Astrocyte of the cerebellum (primary cell): ENCODE data around the gene DDX1.

Experiments
- DNase-seq: peaks from one replicate; pipeline ENCODE4 v3.0.0-alpha.2; 2011; ENCODE audit warnings: low read depth
- H3K4me3 ChIP-seq: 2 replicates; pipeline ENCODE4 v1.5.1; 2011; ENCODE audit warnings: mild to moderate bottlenecking, low read depth, low read length, moderate library complexity
- in situ Hi-C: cut with HindIII; loops from 2 replicates; pipeline ENCODE4 v1.10.0; 2017; ENCODE audit warnings: low sequenced_read_pairs
- TF ChIP-seq, protein P1 (sequence below): IDR thresholded peaks from 2 replicates; pipeline ENCODE4 v1.5.1; 2012; ENCODE audit warnings: low read length, low read depth, moderate library complexity, mild to moderate bottlenecking; ENCODE audit errors: missing control alignments

DDX1 gene

GRCh38 chr2:15634846-15635490, 43.3 kb downstream of the DDX1 start:
- TF ChIP-seq, protein P1, sequence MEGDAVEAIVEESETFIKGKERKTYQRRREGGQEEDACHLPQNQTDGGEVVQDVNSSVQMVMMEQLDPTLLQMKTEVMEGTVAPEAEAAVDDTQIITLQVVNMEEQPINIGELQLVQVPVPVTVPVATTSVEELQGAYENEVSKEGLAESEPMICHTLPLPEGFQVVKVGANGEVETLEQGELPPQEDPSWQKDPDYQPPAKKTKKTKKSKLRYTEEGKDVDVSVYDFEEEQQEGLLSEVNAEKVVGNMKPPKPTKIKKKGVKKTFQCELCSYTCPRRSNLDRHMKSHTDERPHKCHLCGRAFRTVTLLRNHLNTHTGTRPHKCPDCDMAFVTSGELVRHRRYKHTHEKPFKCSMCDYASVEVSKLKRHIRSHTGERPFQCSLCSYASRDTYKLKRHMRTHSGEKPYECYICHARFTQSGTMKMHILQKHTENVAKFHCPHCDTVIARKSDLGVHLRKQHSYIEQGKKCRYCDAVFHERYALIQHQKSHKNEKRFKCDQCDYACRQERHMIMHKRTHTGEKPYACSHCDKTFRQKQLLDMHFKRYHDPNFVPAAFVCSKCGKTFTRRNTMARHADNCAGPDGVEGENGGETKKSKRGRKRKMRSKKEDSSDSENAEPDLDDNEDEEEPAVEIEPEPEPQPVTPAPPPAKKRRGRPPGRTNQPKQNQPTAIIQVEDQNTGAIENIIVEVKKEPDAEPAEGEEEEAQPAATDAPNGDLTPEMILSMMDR = no peak
- no peak for DNase-seq
- in situ Hi-C loops = no loop called here
- no peak overlapping the region for H3K4me3 ChIP-seq

GRCh38 chr2:15636972-15637785, 45.5 kb downstream of the DDX1 start:
- peak; percentile 49 for DNase-seq
- in situ Hi-C loops = no loop called here
- H3K4me3 ChIP-seq = no peak overlapping the region
- TF ChIP-seq, protein P1 = peak; percentile 80

DNA sequence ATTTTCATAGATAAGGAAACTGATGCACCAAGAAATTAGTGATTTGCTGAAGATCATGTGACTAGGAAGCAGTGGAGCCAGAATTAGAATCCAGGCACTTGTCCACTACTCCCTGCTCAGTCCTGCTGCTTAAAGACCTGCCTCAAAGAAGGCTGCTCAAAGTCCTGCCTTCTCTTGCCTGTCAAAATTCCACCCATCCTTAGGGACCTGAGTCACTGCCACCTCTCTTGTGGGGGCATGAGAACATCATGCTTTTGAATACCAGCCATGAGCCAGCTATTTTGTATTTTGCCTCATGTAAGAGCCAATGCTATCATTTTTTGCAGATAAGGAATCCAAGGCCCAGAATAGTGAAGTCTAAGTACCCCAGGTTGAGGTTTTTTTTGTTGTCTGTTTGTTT, 47.1 kb downstream of the DDX1 start:
- in situ Hi-C loops = no loop called here
- no peak overlapping the region for H3K4me3 ChIP-seq
- TF ChIP-seq, protein P1 = no peak
- DNase-seq = no peak

DNA sequence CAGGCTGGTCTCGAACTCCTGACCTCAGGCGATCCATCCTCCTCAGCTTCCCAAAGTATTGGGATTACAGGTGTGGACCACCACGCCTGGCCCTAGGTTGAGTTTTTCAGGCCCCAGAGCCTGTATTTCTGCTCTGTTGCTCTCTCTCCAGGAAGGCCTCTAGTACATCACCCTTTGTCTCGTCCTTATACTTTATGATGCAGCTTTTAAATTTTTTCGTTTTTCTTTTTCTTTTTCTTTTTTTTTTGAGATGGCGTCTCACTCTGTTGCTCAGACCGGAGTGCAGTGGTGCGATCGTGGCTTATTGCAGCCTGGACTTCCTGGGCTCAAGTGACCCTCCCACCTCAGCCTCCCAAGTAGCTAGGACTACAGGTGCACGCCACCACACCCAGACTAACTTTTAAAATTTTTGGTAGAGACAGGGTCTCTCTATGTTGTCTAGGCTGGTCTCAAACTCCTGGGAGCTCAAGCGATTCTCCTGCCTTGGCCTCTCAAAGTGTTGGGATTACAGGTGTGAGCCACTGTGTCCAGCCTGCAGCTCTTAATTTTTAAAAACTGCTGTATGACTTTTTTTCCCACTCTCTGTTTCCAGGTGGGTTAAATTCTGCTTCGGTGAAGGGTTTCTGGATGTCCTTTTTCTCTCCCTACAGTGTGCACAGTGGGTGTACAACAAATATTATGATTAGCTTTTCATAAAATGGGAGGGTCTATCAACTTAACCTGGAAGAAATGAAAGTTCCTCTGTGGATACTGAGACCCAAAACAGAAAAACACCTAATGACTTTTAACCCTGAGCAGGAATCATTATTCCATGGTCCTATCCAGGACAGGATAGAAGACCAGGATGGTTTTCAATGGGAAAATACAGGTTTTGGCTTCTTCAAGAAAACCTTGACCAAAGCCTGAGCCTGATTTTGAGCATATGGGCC, 47.9 kb downstream of the DDX1 start:
- no peak for DNase-seq
- in situ Hi-C loops = no loop called here
- TF ChIP-seq, protein P1 = no peak
- no peak overlapping the region for H3K4me3 ChIP-seq

DNA sequence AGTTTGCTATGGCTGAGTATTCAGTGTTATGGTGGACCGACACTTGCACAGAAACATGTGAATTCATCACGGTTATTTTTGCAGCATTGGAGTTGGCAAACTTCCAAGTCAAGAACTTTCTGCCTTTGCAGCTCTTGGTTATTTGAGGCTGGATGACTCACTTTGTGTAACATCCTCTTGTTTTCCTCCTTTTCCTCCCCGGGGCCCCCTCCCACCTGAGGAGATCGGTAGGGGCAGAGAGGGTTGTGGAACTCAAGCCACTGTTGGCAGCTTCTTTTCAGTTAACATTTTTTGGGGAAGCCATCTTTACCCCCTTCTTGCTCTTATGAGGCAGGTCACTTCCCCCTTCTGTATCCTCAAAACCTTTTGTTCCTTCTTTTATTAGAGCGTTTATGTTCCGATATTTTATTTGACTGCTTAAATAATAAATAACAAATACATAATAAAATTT, 48.6 kb downstream of the DDX1 start:
- DNase-seq = peak; percentile 67
- in situ Hi-C loops = no loop called here
- H3K4me3 ChIP-seq = no peak overlapping the region
- TF ChIP-seq, protein P1 = no peak

DNA sequence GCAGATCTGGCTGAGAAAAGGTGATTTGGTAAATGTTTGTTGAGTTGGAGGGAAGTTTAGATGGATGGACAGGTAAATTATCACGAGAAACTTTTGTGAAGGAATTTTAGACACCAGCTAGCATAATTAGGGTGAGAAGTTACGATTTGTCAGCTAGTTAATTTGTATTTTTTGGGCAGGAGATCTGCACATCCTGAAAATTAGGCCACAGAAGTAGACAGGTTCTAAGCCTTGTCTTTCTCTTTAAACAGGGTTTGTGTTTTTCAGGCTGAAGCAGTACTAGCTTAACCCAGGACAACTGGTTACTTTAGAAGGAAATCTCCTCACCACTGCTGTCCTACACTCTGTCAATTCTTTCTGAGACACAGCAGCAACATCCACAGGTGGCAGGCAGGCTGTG, 49.1 kb downstream of the DDX1 start:
- in situ Hi-C loops = no loop called here
- TF ChIP-seq, protein P1 = no peak
- no peak for DNase-seq

More for the DNA sequence above, 49.1 kb downstream of the DDX1 start:
- H3K4me3 ChIP-seq = no peak overlapping the region
